T-helper 2 cell treated with Interferon-gamma antibody and Interleukin-4, amounts not matched to agents 5 μg/mL and 100 μg/mL, for 36 hours (primary cell): ENCODE measurements around the gene ETF1.
A peak's percentile ranks its signal among the peaks of the same experiment; 100 is the strongest.

Source experiments
- DNase-seq: peaks from one replicate; pipeline ENCODE4 v3.0.0; 2021; ENCODE audit warnings: low spot score
- H3K27ac Mint-ChIP-seq: one replicate; pipeline ENCODE4 v1.8.0; 2021; ENCODE audit warnings: mild to moderate bottlenecking, mixed read lengths
- H3K27me3 Mint-ChIP-seq: one replicate; pipeline ENCODE4 v1.8.0; 2021; ENCODE audit warnings: low read depth, mixed read lengths
- H3K36me3 Mint-ChIP-seq: one replicate; pipeline ENCODE4 v1.8.0; 2021; ENCODE audit warnings: low read depth, mixed read lengths
- H3K4me1 Mint-ChIP-seq: one replicate; pipeline ENCODE4 v1.8.0; 2021; ENCODE audit warnings: low read depth, mixed read lengths
- H3K4me3 Mint-ChIP-seq: one replicate; pipeline ENCODE4 v1.8.0; 2022; ENCODE audit warnings: mild to moderate bottlenecking, moderate library complexity, mixed read lengths
- H3K9me3 Mint-ChIP-seq: one replicate; pipeline ENCODE4 v1.8.0; 2021; ENCODE audit warnings: mixed read lengths

The ETF1 gene

DNA sequence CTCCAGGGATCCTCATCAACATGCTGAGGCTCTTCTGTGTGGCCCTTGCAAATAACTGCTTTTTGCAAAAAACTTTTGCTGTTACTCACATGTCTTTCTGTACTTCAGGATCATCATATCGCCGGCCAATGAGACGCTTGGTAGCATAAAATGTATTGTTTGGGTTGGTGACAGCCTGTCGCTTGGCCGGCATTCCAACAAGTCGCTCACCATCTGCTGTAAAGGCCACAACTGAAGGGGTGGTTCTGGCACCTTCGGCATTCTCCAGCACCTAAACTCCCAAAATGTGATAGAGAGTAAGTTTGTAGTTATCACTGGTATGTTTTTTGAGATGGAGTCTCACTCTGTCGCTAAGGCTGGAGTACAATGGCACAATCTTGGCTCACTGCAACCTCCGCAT lies 27.8 kb upstream of the ETF1 start:
- Mint-ChIP-seq H3K4me1 (peaks cover 26% of the 10 kb centered on the region), H3K9me3 (peaks cover 2% of the 10 kb centered on the region), H3K4me3 (no peak overlapping the region), H3K36me3 (peaks cover 79% of the 10 kb centered on the region), H3K27me3 (no peaks in the 10 kb centered on the region), H3K27ac (no peak overlapping the region)
- no peak for DNase-seq

DNA sequence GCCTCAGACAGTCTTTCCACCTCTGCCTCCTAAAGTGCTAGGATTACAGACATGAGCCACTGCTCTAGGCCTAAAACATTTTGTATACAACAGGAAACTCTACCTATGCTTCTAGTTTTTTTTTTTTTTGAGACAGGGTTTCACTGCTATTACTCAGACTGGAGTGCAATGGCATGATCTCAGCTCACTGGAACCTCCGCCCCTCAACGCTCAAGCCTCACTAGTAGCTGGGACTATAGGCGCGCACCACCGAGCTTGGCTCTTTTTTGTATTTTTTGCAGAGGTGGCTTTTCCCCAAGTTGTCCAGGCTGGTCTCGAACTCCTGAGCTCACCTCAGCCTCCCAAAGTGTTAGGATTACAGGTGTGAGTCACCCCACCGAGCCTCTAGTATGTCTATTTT lies 26.7 kb upstream of the ETF1 start:
- H3K36me3 Mint-ChIP-seq: peaks cover 84% of the 10 kb centered on the region
- no peak overlapping the region for H3K27ac Mint-ChIP-seq
- H3K27me3 Mint-ChIP-seq: no peaks in the 10 kb centered on the region
- peaks cover 31% of the 10 kb centered on the region for H3K4me1 Mint-ChIP-seq
- H3K9me3 Mint-ChIP-seq: no peaks in the 10 kb centered on the region
- no peak for DNase-seq
- H3K4me3 Mint-ChIP-seq: no peak overlapping the region

DNA sequence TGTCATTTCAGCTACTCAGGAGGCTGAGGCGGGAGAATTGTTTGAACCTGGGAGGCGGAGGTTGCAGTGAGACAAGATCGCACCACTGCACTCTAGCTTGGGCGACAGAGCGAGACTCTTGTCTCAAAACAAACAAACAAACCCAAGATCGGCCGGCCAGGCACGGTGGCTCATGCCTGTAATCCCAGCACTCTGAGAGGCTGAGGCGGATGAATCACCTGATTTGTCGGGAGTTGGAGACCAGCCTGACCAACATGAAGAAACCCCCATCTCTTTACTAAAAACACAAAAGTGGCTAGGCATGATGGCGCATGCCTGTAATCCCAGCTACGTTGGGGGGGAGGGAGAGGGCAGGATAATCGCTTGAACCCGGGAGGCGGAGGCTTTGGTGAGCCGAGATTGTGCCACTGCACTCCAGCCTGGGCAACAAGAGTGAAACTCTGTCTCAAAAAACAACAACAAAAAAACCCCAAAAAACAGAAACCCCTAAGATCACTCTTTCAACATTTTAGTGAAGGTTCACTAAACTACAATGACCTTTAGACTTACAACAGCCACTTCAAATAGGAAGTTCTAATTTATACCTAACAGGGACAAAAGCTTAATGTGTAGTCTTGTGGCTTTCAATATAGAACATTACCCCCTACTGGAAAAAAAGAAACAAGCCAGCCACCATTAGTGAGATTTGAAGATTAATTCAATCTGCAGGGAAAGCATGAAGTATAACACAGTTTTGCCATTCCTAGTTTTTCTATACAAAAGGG lies 25.2 kb upstream of the ETF1 start:
- no peak for DNase-seq
- H3K9me3 Mint-ChIP-seq: no peaks in the 10 kb centered on the region

DNA sequence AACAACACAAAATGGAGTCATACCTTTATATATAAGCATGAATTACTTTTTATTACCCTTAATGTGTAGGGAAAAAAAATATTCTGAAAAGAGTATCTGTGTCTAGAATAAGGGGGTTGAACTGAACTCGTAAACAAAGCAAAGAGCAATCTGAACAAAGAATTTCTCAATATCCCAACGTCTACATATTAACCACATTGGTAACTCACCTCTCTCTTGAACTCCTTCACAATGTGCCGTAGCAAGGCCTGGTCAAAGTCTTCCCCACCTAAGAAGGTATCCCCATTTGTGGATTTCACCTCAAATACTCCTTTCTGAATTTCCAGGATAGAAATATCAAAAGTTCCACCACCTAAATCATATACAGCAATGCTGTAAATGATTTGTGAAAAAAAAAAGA lies 23.8 kb upstream of the ETF1 start:
- no peaks in the 10 kb centered on the region for H3K27me3 Mint-ChIP-seq
- H3K36me3 Mint-ChIP-seq: peaks cover 76% of the 10 kb centered on the region
- peaks cover 30% of the 10 kb centered on the region for H3K4me1 Mint-ChIP-seq
- no peak for DNase-seq
- H3K9me3 Mint-ChIP-seq: no peaks in the 10 kb centered on the region
- peak overlapping the region; percentile 63 for H3K27ac Mint-ChIP-seq
- H3K4me3 Mint-ChIP-seq: no peak overlapping the region

More for the DNA sequence above, 25.2 kb upstream of the ETF1 start:
- Mint-ChIP-seq H3K27ac (peak overlapping the region; percentile 31), H3K4me1 (peaks cover 30% of the 10 kb centered on the region), H3K27me3 (no peaks in the 10 kb centered on the region), H3K36me3 (peaks cover 83% of the 10 kb centered on the region), H3K4me3 (no peak overlapping the region)

DNA sequence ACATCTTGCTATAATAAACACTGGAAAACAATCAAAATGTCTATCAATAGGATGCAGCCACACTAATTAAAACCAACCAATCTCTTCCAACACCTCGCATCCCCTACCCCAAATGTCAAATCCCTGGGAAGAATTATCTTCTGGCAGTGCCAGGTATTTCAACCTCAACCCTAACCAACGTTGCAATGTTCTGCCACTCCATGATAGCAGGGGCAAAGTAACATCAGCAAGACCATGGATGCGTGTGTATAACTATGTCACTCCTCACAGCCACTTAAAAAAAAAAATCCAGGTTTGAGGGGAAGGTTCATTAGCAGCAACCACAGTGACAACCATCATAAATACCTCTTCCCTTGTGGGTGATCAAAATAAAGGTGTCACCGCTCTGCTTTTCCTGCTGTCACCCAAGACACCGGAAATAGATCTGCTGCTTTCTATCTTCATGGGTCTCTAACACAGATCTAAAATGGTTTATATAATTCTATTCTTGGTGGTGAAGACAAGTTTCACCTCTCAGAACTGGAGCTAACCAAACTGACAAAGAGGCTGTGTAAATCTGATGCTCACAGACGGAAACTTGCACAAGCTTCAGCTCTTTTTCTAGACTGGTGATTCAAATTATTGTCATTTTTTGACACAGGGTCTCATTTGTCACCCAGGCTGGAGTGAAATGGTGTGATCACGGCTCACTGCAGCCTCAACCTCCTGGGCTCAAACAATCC lies 22.2 kb upstream of the ETF1 start:
- peaks cover 30% of the 10 kb centered on the region for H3K4me1 Mint-ChIP-seq
- peaks cover 77% of the 10 kb centered on the region for H3K36me3 Mint-ChIP-seq
- no peaks in the 10 kb centered on the region for H3K27me3 Mint-ChIP-seq
- H3K4me3 Mint-ChIP-seq: peak overlapping the region; percentile 61
- H3K27ac Mint-ChIP-seq: peak overlapping the region; percentile 86
- no peaks in the 10 kb centered on the region for H3K9me3 Mint-ChIP-seq
- DNase-seq: no peak

DNA sequence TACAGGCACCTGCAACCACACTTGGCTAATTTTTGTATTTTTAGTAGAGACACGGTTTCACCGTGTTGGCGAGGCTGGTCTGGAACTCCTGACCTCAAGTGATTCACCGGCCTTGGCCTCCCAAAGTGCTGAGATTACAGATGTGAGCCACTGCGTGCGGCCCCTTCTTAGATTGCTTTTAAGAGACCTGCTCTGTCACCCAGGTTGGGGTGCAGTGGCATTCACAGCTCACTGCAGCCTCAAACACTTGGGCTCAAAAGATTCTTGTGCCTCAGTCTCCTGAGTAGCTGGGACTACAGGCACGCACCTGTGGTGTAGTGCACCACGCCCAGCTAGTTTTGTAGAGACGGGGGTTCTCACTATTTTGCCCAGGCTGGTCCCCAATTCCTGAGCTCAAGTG lies 21.2 kb upstream of the ETF1 start:
- DNase-seq: no peak
- H3K4me3 Mint-ChIP-seq: no peak overlapping the region
- H3K4me1 Mint-ChIP-seq: peaks cover 34% of the 10 kb centered on the region
- peaks cover 78% of the 10 kb centered on the region for H3K36me3 Mint-ChIP-seq
- no peaks in the 10 kb centered on the region for H3K9me3 Mint-ChIP-seq
- H3K27ac Mint-ChIP-seq: no peak overlapping the region
- no peaks in the 10 kb centered on the region for H3K27me3 Mint-ChIP-seq

DNA sequence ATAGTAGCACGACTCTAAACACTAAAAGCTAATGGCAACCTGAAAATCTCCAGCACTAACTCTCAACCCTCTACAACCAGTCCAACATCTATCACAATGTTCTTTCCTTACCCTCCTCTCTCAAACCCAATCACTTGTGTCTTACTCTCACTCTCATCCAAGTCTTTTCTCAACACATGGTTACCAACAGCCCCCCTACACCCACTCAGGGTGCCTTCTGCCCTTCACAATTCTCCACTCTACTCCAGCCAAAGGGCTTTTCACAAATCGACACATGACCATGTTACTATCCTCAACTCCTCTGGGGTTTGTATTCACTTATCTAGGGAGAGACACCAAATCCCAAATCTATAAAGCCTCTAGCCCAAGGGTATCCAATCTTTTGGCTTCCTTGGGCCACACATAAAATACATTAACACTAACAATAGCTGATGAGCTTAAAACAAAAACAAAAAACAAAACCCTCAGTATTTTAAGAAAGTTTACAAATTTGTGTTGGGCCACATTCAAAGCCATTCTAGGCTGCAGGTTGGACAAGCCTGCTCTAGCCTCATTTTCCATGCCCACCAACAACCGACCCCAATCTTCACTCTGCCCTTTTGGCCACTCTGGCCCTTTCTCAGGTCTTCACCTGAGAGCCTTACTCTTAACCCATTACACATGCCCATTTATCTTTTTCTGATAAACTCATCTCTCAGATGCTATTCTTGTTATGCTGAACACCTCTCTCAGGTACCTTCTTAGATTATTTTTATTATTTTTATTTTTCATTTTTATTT lies 20.5 kb upstream of the ETF1 start:
- H3K9me3 Mint-ChIP-seq: no peaks in the 10 kb centered on the region
- H3K36me3 Mint-ChIP-seq: peaks cover 78% of the 10 kb centered on the region
- no peaks in the 10 kb centered on the region for H3K27me3 Mint-ChIP-seq
- DNase-seq: no peak
- no peak overlapping the region for H3K4me3 Mint-ChIP-seq
- H3K27ac Mint-ChIP-seq: peak overlapping the region; percentile 11
- H3K4me1 Mint-ChIP-seq: peaks cover 29% of the 10 kb centered on the region

DNA sequence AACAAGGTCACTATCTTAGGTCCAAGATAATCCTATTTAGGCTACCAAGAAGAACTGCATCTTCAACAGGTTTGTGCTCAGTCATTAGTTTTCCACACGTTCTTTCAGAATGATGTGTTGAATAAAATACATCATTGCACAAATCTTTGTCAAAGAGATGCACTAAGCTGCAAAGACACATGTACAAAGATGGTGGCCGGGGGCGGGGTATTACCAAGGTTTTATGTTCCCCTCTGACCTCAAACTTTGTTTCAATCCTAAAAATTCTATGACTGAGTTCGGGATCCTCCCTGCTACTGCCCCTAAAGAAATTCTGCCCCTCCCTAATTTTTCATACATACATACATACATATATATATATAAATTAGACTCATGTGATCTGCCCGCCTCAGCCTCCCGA lies 17.9 kb upstream of the ETF1 start:
- peaks cover 20% of the 10 kb centered on the region for H3K4me1 Mint-ChIP-seq
- H3K9me3 Mint-ChIP-seq: no peaks in the 10 kb centered on the region
- DNase-seq: no peak
- no peaks in the 10 kb centered on the region for H3K27me3 Mint-ChIP-seq
- no peak overlapping the region for H3K4me3 Mint-ChIP-seq
- H3K27ac Mint-ChIP-seq: no peak overlapping the region
- H3K36me3 Mint-ChIP-seq: peaks cover 77% of the 10 kb centered on the region

DNA sequence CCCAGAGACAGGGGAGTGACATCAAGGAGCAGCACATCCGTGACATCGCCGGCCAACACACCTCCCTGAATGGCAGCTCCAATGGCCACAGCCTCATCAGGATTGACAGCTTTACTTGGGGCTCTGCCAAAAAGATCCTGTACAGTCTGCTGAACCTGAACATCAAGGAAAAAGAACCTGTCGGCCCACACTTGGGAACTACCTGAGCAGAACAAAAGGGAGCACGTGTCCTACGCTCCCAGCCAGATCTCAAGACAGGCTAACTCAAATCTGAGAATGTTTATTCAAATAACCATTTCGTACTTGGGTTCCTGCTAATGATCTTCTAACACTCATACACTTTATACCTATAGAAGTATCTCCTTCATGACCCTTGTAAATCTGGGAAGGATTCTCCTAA lies 16.9 kb upstream of the ETF1 start:
- Mint-ChIP-seq H3K4me3 (no peak overlapping the region), H3K27me3 (no peaks in the 10 kb centered on the region), H3K27ac (no peak overlapping the region), H3K4me1 (peaks cover 13% of the 10 kb centered on the region), H3K36me3 (peaks cover 74% of the 10 kb centered on the region), H3K9me3 (no peaks in the 10 kb centered on the region)
- DNase-seq: no peak

DNA sequence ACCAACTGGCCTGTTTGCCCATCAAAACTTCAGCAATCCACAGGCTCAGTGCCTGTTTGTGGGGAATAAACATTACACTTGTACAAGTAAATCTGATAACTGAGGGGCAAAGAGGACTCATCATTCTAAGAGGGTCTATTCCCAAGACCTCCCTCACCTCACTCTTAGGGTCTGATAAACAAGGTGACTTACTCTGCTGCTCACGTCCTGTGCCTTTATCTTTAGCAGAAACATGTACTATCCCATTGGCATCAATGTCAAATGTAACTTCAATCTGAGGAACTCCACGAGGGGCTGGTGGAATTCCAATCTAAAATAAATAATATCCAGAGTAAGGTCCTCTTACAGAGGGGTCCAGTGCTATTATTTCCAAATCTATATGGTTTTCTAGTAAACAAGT lies 14.6 kb upstream of the ETF1 start:
- Mint-ChIP-seq H3K27me3 (no peaks in the 10 kb centered on the region), H3K9me3 (no peaks in the 10 kb centered on the region), H3K36me3 (peaks cover 73% of the 10 kb centered on the region), H3K4me1 (peaks cover 4% of the 10 kb centered on the region), H3K4me3 (no peak overlapping the region), H3K27ac (no peak overlapping the region)
- no peak for DNase-seq

DNA sequence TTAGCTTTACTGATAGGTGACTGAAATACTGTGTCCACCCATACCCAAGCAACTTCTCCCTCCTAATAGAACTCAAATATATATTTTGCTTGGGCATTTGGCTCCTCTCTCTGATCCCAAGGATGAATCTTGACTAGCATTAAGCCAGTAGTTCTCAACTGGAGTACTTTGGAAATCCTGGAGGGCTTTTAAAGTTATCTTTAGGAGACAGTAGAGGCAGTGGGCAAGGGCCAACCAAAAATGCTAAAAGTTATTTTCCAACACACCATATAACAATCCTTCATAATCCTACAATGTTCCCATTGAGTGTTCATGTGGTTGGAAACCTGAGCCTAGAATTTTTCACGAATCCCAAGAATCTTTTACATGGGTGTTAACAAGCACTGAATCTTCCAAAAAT lies 11.1 kb upstream of the ETF1 start:
- Mint-ChIP-seq H3K27ac (no peak overlapping the region), H3K27me3 (no peaks in the 10 kb centered on the region), H3K4me1 (no peaks in the 10 kb centered on the region), H3K9me3 (no peaks in the 10 kb centered on the region), H3K4me3 (no peak overlapping the region), H3K36me3 (peaks cover 52% of the 10 kb centered on the region)
- no peak for DNase-seq

DNA sequence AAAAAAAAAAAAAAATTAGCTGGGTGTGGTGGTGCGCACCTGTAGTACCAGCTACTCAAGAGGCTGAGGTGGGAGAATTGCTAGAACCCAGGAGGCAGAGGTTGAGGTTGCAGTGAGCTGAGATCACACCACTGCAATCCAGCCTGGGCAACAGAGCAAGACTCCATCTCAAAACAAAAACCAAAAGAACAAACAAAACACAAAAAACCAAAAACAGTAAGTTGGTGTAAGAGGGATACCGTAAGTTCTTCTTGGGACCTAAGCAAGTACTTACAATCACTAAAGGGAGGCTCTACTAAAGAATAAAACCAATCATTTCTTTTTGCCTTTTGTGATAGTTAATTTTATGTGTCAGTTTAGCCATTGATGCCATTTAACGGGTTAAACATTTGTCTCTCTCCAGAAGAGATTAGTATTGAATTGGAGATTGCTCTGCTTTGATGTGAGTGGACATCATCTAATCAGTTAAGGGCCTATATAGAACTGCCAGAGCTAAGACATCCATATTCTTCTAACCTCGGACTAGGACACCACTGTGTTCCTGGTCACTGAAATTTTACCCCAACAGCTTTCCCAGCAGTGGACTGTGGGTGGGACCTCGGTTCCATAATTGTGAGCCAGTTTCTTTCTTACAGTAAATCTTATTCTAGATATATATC lies 10.5 kb upstream of the ETF1 start:
- Mint-ChIP-seq H3K36me3 (peaks cover 47% of the 10 kb centered on the region), H3K9me3 (no peaks in the 10 kb centered on the region), H3K4me3 (no peak overlapping the region), H3K27ac (no peak overlapping the region), H3K4me1 (peaks cover 2% of the 10 kb centered on the region), H3K27me3 (no peaks in the 10 kb centered on the region)
- DNase-seq: no peak

DNA sequence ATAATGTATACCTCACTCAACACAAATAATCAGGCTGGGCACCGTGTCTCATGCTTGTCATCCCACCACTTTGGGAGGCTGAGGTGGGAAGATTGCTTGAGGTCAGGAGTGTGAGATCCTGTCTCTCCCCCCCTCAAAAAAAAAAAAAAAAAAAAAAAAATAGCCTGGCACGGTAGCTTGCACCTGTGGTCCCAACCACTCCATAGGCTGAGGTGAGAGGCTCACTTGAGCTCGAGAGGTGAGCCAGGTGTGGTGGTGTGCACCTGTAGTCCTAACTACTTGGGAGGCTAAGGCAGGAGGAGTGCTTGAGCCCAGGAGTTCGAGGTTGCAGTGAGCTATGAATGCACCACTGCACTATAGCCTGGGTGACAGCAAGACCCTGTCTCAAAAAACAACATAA lies 9.6 kb upstream of the ETF1 start:
- no peak for DNase-seq
- H3K36me3 Mint-ChIP-seq: peaks cover 38% of the 10 kb centered on the region
- no peaks in the 10 kb centered on the region for H3K27me3 Mint-ChIP-seq
- peaks cover 11% of the 10 kb centered on the region for H3K4me1 Mint-ChIP-seq
- H3K9me3 Mint-ChIP-seq: no peaks in the 10 kb centered on the region
- no peak overlapping the region for H3K4me3 Mint-ChIP-seq
- H3K27ac Mint-ChIP-seq: no peak overlapping the region

DNA sequence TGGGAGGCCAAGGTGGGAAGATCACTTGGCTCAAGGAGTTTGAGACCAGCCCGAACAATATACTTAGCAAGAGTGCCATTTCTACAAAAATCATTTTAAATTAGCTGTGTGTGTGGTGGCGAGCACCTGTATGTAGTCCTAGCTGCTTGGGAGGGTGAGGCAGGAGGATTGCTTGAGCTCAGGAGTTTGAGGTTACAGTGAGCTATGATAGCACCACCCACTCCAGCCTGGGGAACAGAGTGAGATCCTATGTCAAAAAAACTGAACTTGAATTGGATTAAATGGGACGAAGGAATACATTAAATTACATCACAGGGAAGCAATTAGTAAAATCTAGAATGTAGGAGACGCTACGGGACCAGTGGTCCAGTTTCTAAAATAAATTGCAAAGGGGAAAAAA lies 6.4 kb upstream of the ETF1 start:
- peaks cover 27% of the 10 kb centered on the region for H3K4me1 Mint-ChIP-seq
- H3K36me3 Mint-ChIP-seq: peaks cover 17% of the 10 kb centered on the region
- no peak for DNase-seq
- no peaks in the 10 kb centered on the region for H3K27me3 Mint-ChIP-seq
- no peak overlapping the region for H3K4me3 Mint-ChIP-seq
- no peaks in the 10 kb centered on the region for H3K9me3 Mint-ChIP-seq
- peak overlapping the region; percentile 6 for H3K27ac Mint-ChIP-seq
